HFFc6 (cell line): ENCODE measurements around the gene CACNA1G. TPM values are rescaled to one million over a fixed set of nuclear protein-coding genes. Genes with fewer than 3 reads are reported as not detected.
A peak's percentile ranks its signal among the peaks of the same experiment; 100 is the strongest.

ENCODE experiments used
- DNase-seq: peaks from one replicate; pipeline ENCODE4 v3.0.0-alpha.2; 2018
- H3K27ac Mint-ChIP-seq: 2 replicates; pipeline ENCODE4 v1.8.0; 2020; ENCODE audit warnings: mild to moderate bottlenecking, mixed read lengths
- H3K27me3 Mint-ChIP-seq: 2 replicates; pipeline ENCODE4 v1.8.0; 2021; ENCODE audit warnings: mild to moderate bottlenecking, moderate library complexity, mixed read lengths; ENCODE audit not compliant: insufficient read depth
- H3K36me3 Mint-ChIP-seq: 2 replicates; pipeline ENCODE4 v1.8.0; 2021; ENCODE audit warnings: low read depth, mixed read lengths
- H3K4me1 Mint-ChIP-seq: 2 replicates; pipeline ENCODE4 v1.8.0; 2020; ENCODE audit warnings: low read depth, mixed read lengths
- H3K4me3 Mint-ChIP-seq: 2 replicates; pipeline ENCODE4 v1.8.0; 2020; ENCODE audit warnings: mild to moderate bottlenecking, moderate library complexity, mixed read lengths
- H3K9me3 Mint-ChIP-seq: 2 replicates; pipeline ENCODE4 v1.8.0; 2020; ENCODE audit warnings: mild to moderate bottlenecking, mixed read lengths
- CTCF ChIP-seq: fragments of 200-600 bp; sonication (generic); IDR thresholded peaks from 2 replicates; pipeline ENCODE4 v1.5.0; 2021; ENCODE audit warnings: antibody characterized with exemption, mild to moderate bottlenecking
- total RNA-seq, 6 experiments: library from RNA; stranded (reverse); fragmentation: NEBNext Ultra II Directional; extraction: Animal tissue kit (Norgen Biotek cat#: 25700); gene quantifications; 2 replicates in 1 of 6; 3 replicates in 5 of 6; pipeline ENCODE4 v1.2.3, GENCODE V29; 2021

The CACNA1G gene
- total RNA-seq, 6 experiments from 2014 or later = 0.03 to 0.19 (median 0.05) TPM; not detected in 1

- Mint-ChIP-seq H3K4me1 (peaks cover under 1% of the 10 kb centered on the region; the same call in 1 of the 2 replicates), H3K9me3 (no peaks in the 10 kb centered on the region), H3K36me3 (no peaks in the 10 kb centered on the region), H3K27ac (no peak overlapping the region), H3K4me3 (no peak overlapping the region), H3K27me3 (peaks cover 14% of the 10 kb centered on the region)
- no peak for DNase-seq
- TF ChIP-seq CTCF = no peak
These were observed 34.4 kb downstream of the CACNA1G start for GRCh38 chr17:50594892-50595291.

GRCh38 chr17:50596191-50597037 is 35.9 kb downstream of the CACNA1G start:
- H3K4me3 Mint-ChIP-seq = no peak overlapping the region
- no peak for DNase-seq
- H3K36me3 Mint-ChIP-seq = no peaks in the 10 kb centered on the region
- H3K27ac Mint-ChIP-seq = no peak overlapping the region
- no peaks in the 10 kb centered on the region for H3K4me1 Mint-ChIP-seq
- peak; percentile 62 for TF ChIP-seq CTCF
- no peaks in the 10 kb centered on the region for H3K9me3 Mint-ChIP-seq
- peaks cover 19% of the 10 kb centered on the region for H3K27me3 Mint-ChIP-seq

- no peak for TF ChIP-seq CTCF
- H3K4me3 Mint-ChIP-seq = no peak overlapping the region
- no peak overlapping the region for H3K27ac Mint-ChIP-seq
- no peaks in the 10 kb centered on the region for H3K36me3 Mint-ChIP-seq
- H3K9me3 Mint-ChIP-seq = no peaks in the 10 kb centered on the region
- H3K27me3 Mint-ChIP-seq = peaks cover 19% of the 10 kb centered on the region
- no peaks in the 10 kb centered on the region for H3K4me1 Mint-ChIP-seq
- no peak for DNase-seq
These were observed 38.0 kb downstream of the CACNA1G start for GRCh38 chr17:50598487-50598886.

GRCh38 chr17:50599606-50600005 is 39.1 kb downstream of the CACNA1G start:
- no peaks in the 10 kb centered on the region for H3K36me3 Mint-ChIP-seq
- peaks cover 23% of the 10 kb centered on the region for H3K27me3 Mint-ChIP-seq
- no peaks in the 10 kb centered on the region for H3K4me1 Mint-ChIP-seq
- TF ChIP-seq CTCF = no peak
- DNase-seq = no peak
- no peak overlapping the region for H3K4me3 Mint-ChIP-seq
- H3K9me3 Mint-ChIP-seq = no peaks in the 10 kb centered on the region
- H3K27ac Mint-ChIP-seq = no peak overlapping the region

GRCh38 chr17:50601823-50602375 is 41.4 kb downstream of the CACNA1G start:
- no peaks in the 10 kb centered on the region for H3K9me3 Mint-ChIP-seq
- no peaks in the 10 kb centered on the region for H3K36me3 Mint-ChIP-seq
- no peaks in the 10 kb centered on the region for H3K4me1 Mint-ChIP-seq
- H3K27ac Mint-ChIP-seq = no peak overlapping the region
- TF ChIP-seq CTCF = no peak
- DNase-seq = no peak
- no peak overlapping the region for H3K4me3 Mint-ChIP-seq
- peaks cover 35% of the 10 kb centered on the region for H3K27me3 Mint-ChIP-seq
